ENCODE results near the gene ZCCHC9.

Gene ZCCHC9

GRCh38 chr5:81359881-81360280, 58.5 kb downstream of the ZCCHC9 start:
- no peak overlapping the region for H2AFZ ChIP-seq (ENCODE audit: low read depth, low read length, severe bottlenecking)
- TF ChIP-seq EZH2phosphoT487 (conservative IDR thresholded peaks at IDR 0.05; ENCODE audit: low read length) (no peak), CTCF (IDR thresholded peaks at IDR 0.05; ENCODE audit: insufficient read depth, low read length, poor library complexity, severe bottlenecking) (no peak)
- no peaks in the 10 kb centered on the region for H4K20me1 ChIP-seq (ENCODE audit: low read depth, low read length)
- H3K9me2 ChIP-seq (replicated peaks; ENCODE audit: insufficient read depth, low read length) = no peaks in the 10 kb centered on the region
- H3K79me2 ChIP-seq (ENCODE audit: insufficient read depth, low read length) = no peaks in the 10 kb centered on the region
- no peak overlapping the region for H3K9ac ChIP-seq (ENCODE audit: low read length)
- H3F3A ChIP-seq (ENCODE audit: insufficient read depth) = no peaks in the 10 kb centered on the region
- H3K36me3 ChIP-seq (ENCODE audit: low read length) = no peaks in the 10 kb centered on the region
- no peak overlapping the region for H3K4me3 ChIP-seq (ENCODE audit: insufficient read depth, low read length, poor library complexity, severe bottlenecking)
- no peaks in the 10 kb centered on the region for H3K27me3 ChIP-seq (ENCODE audit: low read length)
- no peak overlapping the region for H3K4me2 ChIP-seq (ENCODE audit: low read depth, low read length, poor library complexity, severe bottlenecking)
- no peak overlapping the region for H3K27ac ChIP-seq (ENCODE audit: low read depth, low read length)
- no peaks in the 10 kb centered on the region for H3K9me3 ChIP-seq (ENCODE audit: insufficient read depth, low read length)

GRCh38 chr5:81360640-81361039, 59.3 kb downstream of the ZCCHC9 start:
- Histone ChIP-seq H3K27me3 (ENCODE audit: low read length) (no peaks in the 10 kb centered on the region), H3K4me2 (ENCODE audit: low read depth, low read length, poor library complexity, severe bottlenecking) (no peak overlapping the region), H3K9me2 (replicated peaks; ENCODE audit: insufficient read depth, low read length) (no peaks in the 10 kb centered on the region), H2AFZ (ENCODE audit: low read depth, low read length, severe bottlenecking) (no peak overlapping the region), H3K9ac (ENCODE audit: low read length) (no peak overlapping the region), H3K36me3 (ENCODE audit: low read length) (no peaks in the 10 kb centered on the region), H3K79me2 (ENCODE audit: insufficient read depth, low read length) (no peaks in the 10 kb centered on the region), H4K20me1 (ENCODE audit: low read depth, low read length) (no peaks in the 10 kb centered on the region), H3F3A (ENCODE audit: insufficient read depth) (no peaks in the 10 kb centered on the region), H3K4me3 (ENCODE audit: insufficient read depth, low read length, poor library complexity, severe bottlenecking) (no peak overlapping the region), H3K9me3 (ENCODE audit: insufficient read depth, low read length) (no peaks in the 10 kb centered on the region), H3K27ac (ENCODE audit: low read depth, low read length) (no peak overlapping the region)
- TF ChIP-seq EZH2phosphoT487 (conservative IDR thresholded peaks at IDR 0.05; ENCODE audit: low read length) (no peak), CTCF (IDR thresholded peaks at IDR 0.05; ENCODE audit: insufficient read depth, low read length, poor library complexity, severe bottlenecking) (no peak)

DNA sequence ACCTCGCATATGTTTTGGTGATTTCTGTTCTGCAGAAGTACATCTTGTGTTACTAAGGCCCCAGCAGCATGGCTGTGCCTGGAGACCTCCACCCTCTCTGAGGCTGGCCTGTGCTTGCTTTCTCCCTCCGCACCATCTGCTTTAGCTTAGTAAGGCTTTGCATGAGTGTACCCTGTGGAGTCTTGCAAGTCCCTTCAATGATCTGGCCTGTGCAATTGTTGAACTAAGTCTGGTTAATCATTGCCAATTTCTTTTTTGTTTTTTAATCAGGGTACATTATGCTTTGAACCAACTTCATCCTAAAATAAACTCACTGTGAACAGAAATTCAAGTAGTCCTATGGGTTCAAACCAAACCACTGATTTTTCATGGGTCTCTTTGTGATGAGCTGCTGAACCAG, 60.2 kb downstream of the ZCCHC9 start:
- Histone ChIP-seq H3K9ac (ENCODE audit: low read length) (no peak overlapping the region), H3K27ac (ENCODE audit: low read depth, low read length) (no peak overlapping the region), H2AFZ (ENCODE audit: low read depth, low read length, severe bottlenecking) (no peak overlapping the region), H3K9me2 (replicated peaks; ENCODE audit: insufficient read depth, low read length) (no peaks in the 10 kb centered on the region), H3K27me3 (ENCODE audit: low read length) (no peaks in the 10 kb centered on the region), H4K20me1 (ENCODE audit: low read depth, low read length) (no peaks in the 10 kb centered on the region), H3K4me3 (ENCODE audit: insufficient read depth, low read length, poor library complexity, severe bottlenecking) (no peak overlapping the region), H3K36me3 (ENCODE audit: low read length) (no peaks in the 10 kb centered on the region), H3F3A (ENCODE audit: insufficient read depth) (no peaks in the 10 kb centered on the region), H3K9me3 (ENCODE audit: insufficient read depth, low read length) (no peaks in the 10 kb centered on the region), H3K4me2 (ENCODE audit: low read depth, low read length, poor library complexity, severe bottlenecking) (no peak overlapping the region), H3K79me2 (ENCODE audit: insufficient read depth, low read length) (no peaks in the 10 kb centered on the region)
- TF ChIP-seq CTCF (IDR thresholded peaks at IDR 0.05; ENCODE audit: insufficient read depth, low read length, poor library complexity, severe bottlenecking) = no peak
- no peak for TF ChIP-seq EZH2phosphoT487 (conservative IDR thresholded peaks at IDR 0.05; ENCODE audit: low read length)
